Uterus (tissue), 2 donors: ENCODE results near the gene CAVIN1.

Experiments used
- POLR2A ChIP-seq, 2 donors: fragments of 450-650 bp; IDR thresholded peaks; one replicate each; pipeline ENCODE4 v1.6.1; 2016; ENCODE audit warnings: antibody characterized with exemption in 2 of 2, mild to moderate bottlenecking in 1 of 2, moderate library complexity in 1 of 2
- TF ChIP-seq, protein P1 (sequence below), 4 experiments: fragments of 200-600 bp in 2 of 4; fragments of 450-650 bp in 2 of 4; sonication (generic) in 2 of 4; IDR thresholded peaks; one replicate each; pipeline ENCODE4 v1.5.1; 2016 to 2019; ENCODE audit warnings: antibody characterized with exemption in 4 of 4, mild to moderate bottlenecking in 2 of 4, moderate library complexity in 1 of 4

DNA sequence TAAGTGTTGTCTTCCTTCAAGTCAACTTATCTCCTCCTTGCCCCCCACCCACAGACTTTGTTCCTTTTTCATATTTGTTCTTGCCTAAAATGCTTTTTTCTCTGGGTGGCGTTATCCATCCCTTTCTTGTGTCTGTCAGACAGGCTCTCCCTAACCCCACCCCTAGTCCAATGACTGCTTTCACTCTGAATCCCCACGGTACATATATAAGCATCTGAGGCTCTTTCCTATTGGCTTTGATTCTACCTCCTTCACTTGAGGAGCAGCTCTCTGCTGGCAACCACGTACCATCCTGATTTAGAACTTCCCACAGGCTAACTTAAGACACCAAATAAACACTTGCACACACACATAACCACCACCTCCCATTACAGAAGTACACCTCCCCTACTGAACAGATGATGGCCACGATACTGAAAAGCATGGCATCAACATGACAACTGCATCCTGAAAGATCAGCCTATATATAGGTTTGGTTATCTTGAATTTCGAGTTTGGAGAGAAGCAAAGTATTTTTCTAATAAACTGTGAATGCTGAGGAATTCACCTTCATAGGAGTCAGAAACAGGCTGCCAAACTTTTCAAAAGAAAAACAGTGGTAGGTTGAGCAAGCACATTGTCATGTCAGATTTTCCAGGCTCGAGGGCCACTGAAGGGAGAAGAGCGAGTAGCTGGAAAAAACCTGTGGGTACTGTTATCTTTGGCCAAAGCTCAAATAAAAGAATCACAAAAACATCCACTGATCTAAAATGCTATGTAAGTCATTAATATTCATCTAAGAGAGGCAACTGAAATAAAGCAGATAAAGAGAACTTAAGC, 59.1 kb downstream of the CAVIN1 start:
- TF ChIP-seq, protein P1, sequence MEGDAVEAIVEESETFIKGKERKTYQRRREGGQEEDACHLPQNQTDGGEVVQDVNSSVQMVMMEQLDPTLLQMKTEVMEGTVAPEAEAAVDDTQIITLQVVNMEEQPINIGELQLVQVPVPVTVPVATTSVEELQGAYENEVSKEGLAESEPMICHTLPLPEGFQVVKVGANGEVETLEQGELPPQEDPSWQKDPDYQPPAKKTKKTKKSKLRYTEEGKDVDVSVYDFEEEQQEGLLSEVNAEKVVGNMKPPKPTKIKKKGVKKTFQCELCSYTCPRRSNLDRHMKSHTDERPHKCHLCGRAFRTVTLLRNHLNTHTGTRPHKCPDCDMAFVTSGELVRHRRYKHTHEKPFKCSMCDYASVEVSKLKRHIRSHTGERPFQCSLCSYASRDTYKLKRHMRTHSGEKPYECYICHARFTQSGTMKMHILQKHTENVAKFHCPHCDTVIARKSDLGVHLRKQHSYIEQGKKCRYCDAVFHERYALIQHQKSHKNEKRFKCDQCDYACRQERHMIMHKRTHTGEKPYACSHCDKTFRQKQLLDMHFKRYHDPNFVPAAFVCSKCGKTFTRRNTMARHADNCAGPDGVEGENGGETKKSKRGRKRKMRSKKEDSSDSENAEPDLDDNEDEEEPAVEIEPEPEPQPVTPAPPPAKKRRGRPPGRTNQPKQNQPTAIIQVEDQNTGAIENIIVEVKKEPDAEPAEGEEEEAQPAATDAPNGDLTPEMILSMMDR (IDR thresholded peaks at IDR 0.05) = no peak
- TF ChIP-seq POLR2A (IDR thresholded peaks at IDR 0.05) = no peak
